Smooth muscle cell (in vitro differentiated cells): ENCODE measurements around the gene ITPR1. TPM values are rescaled to one million over a fixed set of nuclear protein-coding genes. Genes with fewer than 3 reads are reported as not detected.

Experiments
- DNase-seq: peaks from one replicate; lab custom pipeline; 2025; ENCODE audit not compliant: unreplicated experiment; lab: John Stamatoyannopoulos, UW
- H2AFZ ChIP-seq: fragments of 200-600 bp; sonication (generic); 2 replicates; pipeline ENCODE4 v1.6.0; 2016; ENCODE audit warnings: antibody characterized with exemption, low read depth, mild to moderate bottlenecking
- H3F3A ChIP-seq: fragments of 200-600 bp; sonication (generic); 2 replicates; pipeline ENCODE4 v1.6.0; 2017; ENCODE audit warnings: antibody characterized with exemption, low read depth
- H3K27ac ChIP-seq: fragments of 200-600 bp; sonication (generic); 2 replicates; pipeline ENCODE4 v1.5.1; 2016; ENCODE audit warnings: low read depth, mild to moderate bottlenecking
- H3K27me3 ChIP-seq: fragments of 200-600 bp; sonication (generic); 2 replicates; pipeline ENCODE4 v1.6.1; 2016; ENCODE audit warnings: low read depth, mild to moderate bottlenecking
- H3K36me3 ChIP-seq: fragments of 200-600 bp; sonication (generic); 2 replicates; pipeline ENCODE4 v1.5.1; 2016; ENCODE audit warnings: low read depth
- H3K4me1 ChIP-seq: fragments of 200-600 bp; sonication (generic); 2 replicates; pipeline ENCODE4 v1.5.1; 2016; ENCODE audit warnings: low read depth
- H3K4me2 ChIP-seq: fragments of 200-600 bp; sonication (generic); 2 replicates; pipeline ENCODE4 v1.6.0; 2016; ENCODE audit warnings: mild to moderate bottlenecking
- H3K4me3 ChIP-seq: fragments of 200-600 bp; sonication (generic); 2 replicates; pipeline ENCODE4 v1.5.1; 2016; ENCODE audit warnings: mild to moderate bottlenecking
- H3K79me2 ChIP-seq: fragments of 200-600 bp; sonication (generic); 2 replicates; pipeline ENCODE4 v1.6.0; 2016; ENCODE audit warnings: low read depth, mild to moderate bottlenecking
- H3K9ac ChIP-seq: fragments of 200-600 bp; sonication (generic); 2 replicates; pipeline ENCODE4 v1.6.0; 2016; ENCODE audit warnings: low read depth
- H3K9me3 ChIP-seq: fragments of 200-600 bp; sonication (generic); replicated peaks from 2 replicates; pipeline ENCODE4 v1.5.1; 2016; ENCODE audit warnings: low read depth
- H4K20me1 ChIP-seq: fragments of 200-600 bp; sonication (generic); 2 replicates; pipeline ENCODE4 v1.6.0; 2016; ENCODE audit warnings: low read depth
- WGBS: methylation state at CpG from one replicate; pipeline ENCODE4 v1.1.7; 2016; ENCODE audit warnings: low lambda C conversion rate; 5-methylcytosine and 5-hydroxymethylcytosine counted together
- polyA plus RNA-seq: library from polyadenylated mRNA; unstranded; fragments of >200 nt; fragmentation: Nextera tagmentation; extraction: Ambion mirVana; gene quantifications from 2 replicates; pipeline ENCODE4 v1.2.1, GENCODE V29; 2016
- total RNA-seq: library from RNA; depleted of rRNA; stranded (reverse); fragments of >200 nt; gene quantifications from 2 replicates; pipeline ENCODE4 v1.2.3, GENCODE V29; 2014
- TF ChIP-seq, protein P1 (sequence below): fragments of 200-600 bp; sonication (generic); IDR thresholded peaks from 2 replicates; pipeline ENCODE4 v1.5.1; 2017; ENCODE audit warnings: borderline replicate concordance, mild to moderate bottlenecking, antibody characterized with exemption; ENCODE audit not compliant: insufficient read depth, poor library complexity, severe bottlenecking

The ITPR1 gene
- total and polyA plus RNA-seq, 2 experiments from 2014 or later, result 16.4 to 28.6 TPM

DNA sequence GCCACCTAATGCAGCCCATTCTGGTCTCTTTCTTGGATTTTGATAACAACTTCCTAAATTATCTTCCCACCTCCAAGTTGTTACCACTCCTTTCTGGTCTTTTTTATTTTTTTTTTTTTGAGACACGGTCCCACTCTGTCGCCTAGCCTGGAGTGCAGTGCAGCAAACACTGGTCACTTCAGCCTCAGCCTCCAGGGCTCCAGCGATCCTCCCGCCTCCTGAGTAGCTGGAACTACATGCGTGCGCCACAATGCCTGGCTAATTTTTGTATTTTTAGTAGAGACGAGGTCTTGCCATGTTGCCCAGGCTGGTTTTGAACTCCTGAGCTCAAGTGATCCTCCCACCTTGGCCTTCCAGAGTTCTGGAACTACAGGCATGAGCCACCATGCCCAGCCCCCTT, 393.3 kb downstream of the ITPR1 start:
- TF ChIP-seq, protein P1, sequence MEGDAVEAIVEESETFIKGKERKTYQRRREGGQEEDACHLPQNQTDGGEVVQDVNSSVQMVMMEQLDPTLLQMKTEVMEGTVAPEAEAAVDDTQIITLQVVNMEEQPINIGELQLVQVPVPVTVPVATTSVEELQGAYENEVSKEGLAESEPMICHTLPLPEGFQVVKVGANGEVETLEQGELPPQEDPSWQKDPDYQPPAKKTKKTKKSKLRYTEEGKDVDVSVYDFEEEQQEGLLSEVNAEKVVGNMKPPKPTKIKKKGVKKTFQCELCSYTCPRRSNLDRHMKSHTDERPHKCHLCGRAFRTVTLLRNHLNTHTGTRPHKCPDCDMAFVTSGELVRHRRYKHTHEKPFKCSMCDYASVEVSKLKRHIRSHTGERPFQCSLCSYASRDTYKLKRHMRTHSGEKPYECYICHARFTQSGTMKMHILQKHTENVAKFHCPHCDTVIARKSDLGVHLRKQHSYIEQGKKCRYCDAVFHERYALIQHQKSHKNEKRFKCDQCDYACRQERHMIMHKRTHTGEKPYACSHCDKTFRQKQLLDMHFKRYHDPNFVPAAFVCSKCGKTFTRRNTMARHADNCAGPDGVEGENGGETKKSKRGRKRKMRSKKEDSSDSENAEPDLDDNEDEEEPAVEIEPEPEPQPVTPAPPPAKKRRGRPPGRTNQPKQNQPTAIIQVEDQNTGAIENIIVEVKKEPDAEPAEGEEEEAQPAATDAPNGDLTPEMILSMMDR, result no peak
- Histone ChIP-seq H3K4me3 (no peak overlapping the region), H3K27me3 (no peaks in the 10 kb centered on the region), H3K79me2 (no peaks in the 10 kb centered on the region), H3K4me2 (no peak overlapping the region), H3K36me3 (no peaks in the 10 kb centered on the region), H3K4me1 (no peaks in the 10 kb centered on the region), H3K9ac (no peak overlapping the region), H4K20me1 (no peaks in the 10 kb centered on the region), H2AFZ (no peak overlapping the region), H3K9me3 (no peaks in the 10 kb centered on the region), H3F3A (peaks cover 5% of the 10 kb centered on the region), H3K27ac (no peak overlapping the region)
- 97% methylated on average over 7 of the region's 7 CpGs for WGBS
- no peak for DNase-seq

DNA sequence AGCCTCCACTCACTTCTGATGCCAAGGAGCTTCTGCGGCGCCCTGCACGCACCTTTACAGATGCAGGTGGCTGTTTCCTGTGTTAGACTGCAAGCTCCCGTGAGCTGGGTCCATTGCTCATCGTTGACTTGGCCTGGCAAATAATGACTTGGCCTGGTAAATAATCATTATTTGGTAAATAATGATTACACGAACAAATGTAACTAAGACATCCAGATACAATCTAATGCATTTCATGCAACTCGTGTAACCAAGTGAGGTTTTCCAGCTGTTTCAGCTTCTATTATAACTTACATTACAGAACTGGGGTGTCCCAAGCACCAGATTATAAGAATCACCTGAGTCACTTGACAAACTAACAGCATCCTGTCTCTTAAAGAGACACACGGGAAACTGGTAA, 394.0 kb downstream of the ITPR1 start:
- Histone ChIP-seq H2AFZ (no peak overlapping the region), H3K9me3 (no peaks in the 10 kb centered on the region), H3K4me1 (no peaks in the 10 kb centered on the region), H3K9ac (no peak overlapping the region), H3K36me3 (no peaks in the 10 kb centered on the region), H3F3A (peaks cover 5% of the 10 kb centered on the region), H3K79me2 (no peaks in the 10 kb centered on the region), H3K4me3 (no peak overlapping the region), H3K27me3 (no peaks in the 10 kb centered on the region), H3K27ac (no peak overlapping the region), H3K4me2 (no peak overlapping the region), H4K20me1 (no peaks in the 10 kb centered on the region)
- DNase-seq, result no peak
- 93% methylated on average over 8 of the region's 8 CpGs for WGBS
- TF ChIP-seq, protein P1, result no peak

DNA sequence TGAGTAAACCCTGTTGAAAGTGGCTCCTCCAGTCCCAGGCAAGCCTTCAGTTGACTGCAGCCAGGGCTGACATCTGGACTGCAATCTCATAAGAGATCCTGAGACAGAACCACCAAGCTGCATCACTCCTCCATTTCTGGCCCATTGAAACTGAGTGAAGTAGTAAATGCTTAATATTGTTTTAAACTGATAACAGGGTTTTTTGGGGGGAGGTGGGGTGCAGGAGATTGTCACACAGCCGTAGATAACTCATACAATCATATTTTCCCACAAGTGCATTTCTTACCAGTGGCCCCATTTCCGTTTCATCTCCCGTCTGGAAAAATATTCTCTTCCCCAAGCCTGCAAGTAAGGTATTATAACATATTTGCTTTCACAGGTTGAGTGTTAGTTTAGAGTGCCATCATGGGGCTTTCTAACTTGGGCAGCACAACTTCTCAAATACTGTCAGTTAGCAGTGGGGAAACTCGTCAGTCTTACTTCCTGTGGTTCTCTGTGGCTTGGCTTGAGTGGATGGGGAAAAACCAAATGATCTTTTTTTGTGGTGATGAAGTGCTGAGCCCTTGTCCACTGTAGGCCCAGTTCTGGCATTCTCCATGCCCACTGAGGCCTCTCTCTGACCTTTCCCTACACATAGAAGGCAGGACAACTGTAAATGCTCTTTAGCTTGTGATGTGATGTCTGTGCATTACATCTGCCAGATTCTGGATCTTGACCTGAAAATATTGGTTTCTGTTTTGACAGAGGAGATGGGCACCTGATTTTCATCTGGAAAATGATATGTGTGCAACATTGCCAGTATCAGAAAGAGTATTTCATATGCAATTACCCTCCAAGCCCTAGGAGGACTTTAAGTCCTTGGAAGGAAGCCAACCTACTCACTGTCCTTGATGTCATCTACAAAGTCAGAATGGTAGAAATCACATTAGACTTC, 396.0 kb downstream of the ITPR1 start:
- 91% methylated on average over 4 of the region's 4 CpGs for WGBS
- peak overlapping the region; percentile 45 for H3K27ac ChIP-seq
- H3K27me3 ChIP-seq, result no peaks in the 10 kb centered on the region
- no peak overlapping the region for H3K4me2 ChIP-seq
- TF ChIP-seq, protein P1, result no peak
- no peaks in the 10 kb centered on the region for H3K4me1 ChIP-seq
- H3K9ac ChIP-seq, result no peak overlapping the region
- H2AFZ ChIP-seq, result no peak overlapping the region
- no peaks in the 10 kb centered on the region for H3K79me2 ChIP-seq
- no peaks in the 10 kb centered on the region for H3K9me3 ChIP-seq
- DNase-seq, result no peak
- no peaks in the 10 kb centered on the region for H3K36me3 ChIP-seq
- H3F3A ChIP-seq, result peaks cover 5% of the 10 kb centered on the region
- no peaks in the 10 kb centered on the region for H4K20me1 ChIP-seq
- H3K4me3 ChIP-seq, result no peak overlapping the region
